ENCODE data around the gene MPP4.

MPP4 gene

DNA sequence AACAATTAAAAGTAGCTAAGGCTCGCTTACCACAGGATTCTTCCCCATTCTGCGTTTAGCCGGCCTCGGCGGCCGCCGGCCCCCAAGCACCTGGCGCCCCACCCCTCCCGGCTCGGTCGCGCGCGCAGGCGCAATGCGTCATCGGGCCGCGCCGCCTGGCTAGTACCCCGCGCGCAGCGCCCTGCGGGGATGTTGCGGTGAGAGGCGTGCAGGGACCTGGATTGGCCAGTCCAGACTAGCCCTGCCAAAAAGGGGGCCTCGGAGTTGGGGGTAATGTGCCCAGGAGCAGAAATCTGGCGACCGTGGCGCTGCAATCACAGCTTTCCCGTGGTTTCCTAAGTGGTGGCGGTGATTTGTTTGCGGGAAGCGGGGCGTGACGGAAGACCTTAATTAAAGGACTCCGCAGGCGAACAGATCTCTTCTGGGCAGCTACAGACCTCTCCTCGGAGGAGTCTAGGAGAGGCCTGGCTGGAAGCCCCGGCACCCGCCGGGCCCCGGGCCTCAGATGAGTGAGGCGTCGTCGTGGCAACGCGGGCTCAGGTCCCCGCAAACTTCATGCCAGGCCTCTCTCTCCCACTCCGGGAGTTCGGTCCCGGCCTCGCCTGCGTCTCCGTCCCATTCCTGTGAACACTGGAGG, 55.7 kb downstream of the MPP4 start:
- DNase-seq (ENCODE audit: insufficient read length, low spot score): peak; percentile 80
- peak; percentile 44; the same call in 1 of the 2 replicates for TF ChIP-seq POLR2AphosphoS5 (IDR thresholded peaks at IDR 0.05; ENCODE audit: low read depth, low read length)
- TF ChIP-seq PAX5 (IDR thresholded peaks at IDR 0.05; ENCODE audit: insufficient read depth, low read length, severe bottlenecking): peak; percentile 72
- no peak; the same call in none of the 2 replicates for TF ChIP-seq POLR2A (IDR thresholded peaks at IDR 0.05; ENCODE audit: low read depth, low read length)
- TF ChIP-seq TAF1 (IDR thresholded peaks at IDR 0.05; ENCODE audit: low read depth, low read length): peak; percentile 35; the same call in 1 of the 2 replicates
- TF ChIP-seq POU2F2 (IDR thresholded peaks at IDR 0.05; ENCODE audit: low read depth, low read length): no peak

DNA sequence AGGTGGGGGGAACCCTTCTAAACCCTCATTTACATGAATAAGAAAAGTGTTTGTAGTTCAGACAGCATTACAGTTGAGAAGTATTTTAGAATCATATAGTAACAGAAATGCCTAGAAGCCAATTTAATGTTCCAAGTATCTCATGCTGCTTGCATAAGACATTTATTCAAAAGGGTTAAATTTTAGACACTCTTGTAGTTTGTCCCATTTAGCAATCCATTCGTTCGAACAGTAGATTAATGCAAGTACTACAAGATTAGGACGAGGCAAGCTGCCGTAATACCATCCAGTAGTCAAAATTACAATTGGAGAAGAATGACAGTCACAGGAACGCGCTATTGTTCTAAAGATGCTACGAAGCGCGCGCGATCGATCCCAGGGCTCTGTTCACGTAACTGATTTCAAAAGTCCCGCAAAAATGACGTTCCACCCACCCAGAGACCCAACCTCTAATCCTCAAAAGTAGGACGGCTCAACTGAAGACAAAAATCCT, 56.3 kb downstream of the MPP4 start:
- no peak for TF ChIP-seq POLR2A (IDR thresholded peaks at IDR 0.05; ENCODE audit: low read depth, low read length)
- no peak for TF ChIP-seq PAX5 (IDR thresholded peaks at IDR 0.05; ENCODE audit: insufficient read depth, low read length, severe bottlenecking)
- TF ChIP-seq POU2F2 (IDR thresholded peaks at IDR 0.05; ENCODE audit: low read depth, low read length): no peak
- no peak for TF ChIP-seq TAF1 (IDR thresholded peaks at IDR 0.05; ENCODE audit: low read depth, low read length)
- no peak for TF ChIP-seq SPI1 (IDR thresholded peaks at IDR 0.05; ENCODE audit: low read depth, low read length)
- TF ChIP-seq POLR2AphosphoS5 (IDR thresholded peaks at IDR 0.05; ENCODE audit: low read depth, low read length): no peak
- no peak for DNase-seq (ENCODE audit: insufficient read length, low spot score)
- peak; percentile 86 for FAIRE-seq

More for the DNA sequence above, 55.7 kb downstream of the MPP4 start:
- FAIRE-seq: no peak

DNA sequence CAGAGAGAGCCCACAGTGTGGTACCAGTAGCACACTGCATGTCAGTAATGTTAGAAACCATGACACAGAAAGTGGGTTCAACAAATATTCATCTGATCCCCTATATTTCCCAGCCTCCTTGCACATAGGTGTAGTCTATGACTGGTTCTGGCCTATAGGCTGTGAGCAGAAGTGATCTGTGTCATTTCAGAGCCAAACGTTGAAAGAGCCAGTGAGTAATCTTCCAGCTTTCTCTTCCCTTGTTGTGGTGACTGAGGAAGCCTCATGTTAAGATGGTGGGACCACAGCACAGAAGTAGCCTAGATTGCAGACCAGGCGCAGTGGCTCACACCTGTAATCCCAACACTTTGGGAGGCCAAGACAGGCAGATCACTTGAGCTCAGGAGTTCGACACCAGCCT, 59.2 kb downstream of the MPP4 start:
- no peak for DNase-seq (ENCODE audit: insufficient read length, low spot score)
- no peak for FAIRE-seq
- TF ChIP-seq SPI1 (IDR thresholded peaks at IDR 0.05; ENCODE audit: low read depth, low read length) (no peak), POLR2A (IDR thresholded peaks at IDR 0.05; ENCODE audit: low read depth, low read length) (no peak), TAF1 (IDR thresholded peaks at IDR 0.05; ENCODE audit: low read depth, low read length) (no peak), POU2F2 (IDR thresholded peaks at IDR 0.05; ENCODE audit: low read depth, low read length) (no peak), POLR2AphosphoS5 (IDR thresholded peaks at IDR 0.05; ENCODE audit: low read depth, low read length) (no peak), PAX5 (IDR thresholded peaks at IDR 0.05; ENCODE audit: insufficient read depth, low read length, severe bottlenecking) (no peak)

DNA sequence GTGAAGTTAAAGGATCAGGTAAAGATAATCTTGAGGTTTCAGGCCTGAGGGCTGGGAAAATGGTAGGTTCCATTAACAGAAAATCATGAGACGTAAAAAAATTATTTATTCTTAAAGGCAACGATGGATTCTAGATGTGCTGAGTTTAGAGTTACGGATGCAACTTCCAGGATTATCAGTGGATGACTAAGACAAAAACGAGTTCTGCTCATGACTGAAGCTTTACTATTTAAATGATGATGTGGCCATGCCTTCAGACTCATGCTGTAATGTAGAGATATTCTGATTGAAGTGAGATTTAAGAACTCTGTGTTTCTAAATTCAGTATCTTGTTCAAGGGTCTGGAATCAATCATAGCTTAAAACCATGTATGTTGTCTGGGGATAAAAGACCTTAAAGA, 60.1 kb downstream of the MPP4 start:
- TF ChIP-seq SPI1 (IDR thresholded peaks at IDR 0.05; ENCODE audit: low read depth, low read length): no peak
- TF ChIP-seq POLR2AphosphoS5 (IDR thresholded peaks at IDR 0.05; ENCODE audit: low read depth, low read length): no peak
- TF ChIP-seq POU2F2 (IDR thresholded peaks at IDR 0.05; ENCODE audit: low read depth, low read length): no peak
- TF ChIP-seq POLR2A (IDR thresholded peaks at IDR 0.05; ENCODE audit: low read depth, low read length): no peak
- TF ChIP-seq PAX5 (IDR thresholded peaks at IDR 0.05; ENCODE audit: insufficient read depth, low read length, severe bottlenecking): no peak
- no peak for TF ChIP-seq TAF1 (IDR thresholded peaks at IDR 0.05; ENCODE audit: low read depth, low read length)
- FAIRE-seq: no peak
- no peak for DNase-seq (ENCODE audit: insufficient read length, low spot score)

DNA sequence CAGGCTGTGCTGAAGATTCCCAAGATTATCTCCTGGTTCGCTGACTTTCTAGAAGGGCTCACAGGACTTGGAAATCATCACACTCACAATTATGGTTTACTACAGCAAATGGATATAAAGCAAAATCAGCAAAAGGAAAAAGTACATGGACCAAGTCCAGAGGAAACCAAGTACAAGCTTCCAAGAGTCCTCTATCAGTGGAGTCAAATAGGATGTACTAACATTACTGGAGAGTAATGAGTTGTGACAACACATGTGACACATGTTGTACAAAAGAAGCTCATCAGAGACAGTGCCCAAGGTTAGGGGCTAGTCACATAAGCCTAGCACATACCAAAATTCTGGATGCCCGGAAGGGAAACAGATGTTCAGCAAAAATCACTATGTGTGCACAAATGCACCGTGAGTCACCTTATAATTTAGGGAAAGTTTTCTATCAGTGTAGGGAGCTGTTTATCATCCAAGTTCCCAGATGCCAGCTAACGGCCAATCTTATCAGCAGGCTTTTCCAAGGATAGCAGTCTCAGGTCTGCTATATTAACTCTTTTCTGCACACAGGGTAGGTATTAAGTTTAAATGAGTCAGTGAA, 64.7 kb downstream of the MPP4 start:
- DNase-seq (ENCODE audit: insufficient read length, low spot score) (no peak), FAIRE-seq (no peak)
- TF ChIP-seq TAF1 (IDR thresholded peaks at IDR 0.05; ENCODE audit: low read depth, low read length) (no peak), SPI1 (IDR thresholded peaks at IDR 0.05; ENCODE audit: low read depth, low read length) (no peak), PAX5 (IDR thresholded peaks at IDR 0.05; ENCODE audit: insufficient read depth, low read length, severe bottlenecking) (no peak), POU2F2 (IDR thresholded peaks at IDR 0.05; ENCODE audit: low read depth, low read length) (no peak), POLR2AphosphoS5 (IDR thresholded peaks at IDR 0.05; ENCODE audit: low read depth, low read length) (no peak)

DNA sequence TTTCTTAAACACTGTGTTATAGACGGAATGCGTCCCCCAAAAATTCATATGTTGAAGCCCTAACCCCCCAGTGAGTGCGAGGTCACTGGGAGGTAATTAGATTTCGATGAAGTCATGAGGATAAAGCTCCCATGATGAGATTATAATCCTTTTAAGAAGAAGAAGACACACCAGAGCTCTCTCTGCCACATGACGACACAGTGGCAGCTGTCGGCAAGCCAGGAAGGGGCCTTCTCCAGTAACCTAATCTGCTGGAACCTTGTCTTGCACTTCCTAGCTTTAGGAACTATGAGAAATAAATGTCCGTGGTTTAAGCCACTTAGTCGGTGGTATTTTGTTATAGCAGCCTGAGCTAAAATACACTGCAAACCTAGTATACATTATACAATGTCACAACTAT, 67.4 kb downstream of the MPP4 start:
- TF ChIP-seq SPI1 (IDR thresholded peaks at IDR 0.05; ENCODE audit: low read depth, low read length): no peak
- no peak for TF ChIP-seq POLR2AphosphoS5 (IDR thresholded peaks at IDR 0.05; ENCODE audit: low read depth, low read length)
- TF ChIP-seq POLR2A (IDR thresholded peaks at IDR 0.05; ENCODE audit: low read depth, low read length): no peak
- TF ChIP-seq TAF1 (IDR thresholded peaks at IDR 0.05; ENCODE audit: low read depth, low read length): no peak
- TF ChIP-seq PAX5 (IDR thresholded peaks at IDR 0.05; ENCODE audit: insufficient read depth, low read length, severe bottlenecking): no peak
- no peak for TF ChIP-seq POU2F2 (IDR thresholded peaks at IDR 0.05; ENCODE audit: low read depth, low read length)
- FAIRE-seq (no peak), DNase-seq (ENCODE audit: insufficient read length, low spot score) (no peak)

DNA sequence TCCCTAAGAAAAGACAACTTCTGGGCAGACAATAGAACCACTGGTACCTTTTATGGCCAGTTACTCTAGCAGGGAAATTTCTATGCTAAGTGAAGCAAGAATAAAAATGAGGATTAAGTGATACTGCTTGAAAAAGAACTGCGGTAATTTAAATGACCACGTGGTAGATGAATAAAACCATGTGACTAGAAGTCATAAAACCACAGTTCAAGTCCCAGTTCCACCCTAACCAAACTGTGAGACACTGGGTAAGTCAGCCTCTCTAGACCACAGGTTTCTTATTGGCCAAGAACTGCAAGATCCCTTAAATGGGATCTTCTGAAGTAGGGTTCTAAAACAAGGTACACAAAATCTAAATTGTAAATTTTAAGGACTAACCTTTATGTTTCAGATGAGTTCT, 67.9 kb downstream of the MPP4 start:
- TF ChIP-seq POU2F2 (IDR thresholded peaks at IDR 0.05; ENCODE audit: low read depth, low read length): no peak
- TF ChIP-seq POLR2AphosphoS5 (IDR thresholded peaks at IDR 0.05; ENCODE audit: low read depth, low read length): no peak
- TF ChIP-seq POLR2A (IDR thresholded peaks at IDR 0.05; ENCODE audit: low read depth, low read length): no peak
- FAIRE-seq (no peak), DNase-seq (ENCODE audit: insufficient read length, low spot score) (no peak)

DNA sequence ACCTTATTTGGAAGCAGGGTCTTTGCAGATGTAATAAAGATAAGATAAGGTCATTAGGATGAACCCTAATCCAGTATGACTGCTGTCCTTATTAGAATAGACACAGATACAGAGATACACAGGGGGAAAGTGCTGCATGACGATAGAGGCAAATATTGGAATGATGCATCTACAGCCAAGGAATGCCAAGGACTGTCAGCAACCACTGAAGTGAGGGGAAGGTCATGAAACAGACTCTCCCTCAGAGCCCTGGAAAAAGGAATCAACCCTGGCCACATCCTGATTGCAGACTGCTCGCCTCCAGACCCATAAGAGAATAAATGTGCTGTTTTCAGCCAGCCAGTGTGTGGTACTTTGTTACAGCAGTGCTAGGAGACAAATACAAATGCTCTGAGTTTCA, 69.9 kb downstream of the MPP4 start:
- FAIRE-seq (no peak), DNase-seq (ENCODE audit: insufficient read length, low spot score) (no peak)
- TF ChIP-seq POLR2AphosphoS5 (IDR thresholded peaks at IDR 0.05; ENCODE audit: low read depth, low read length) (no peak), SPI1 (IDR thresholded peaks at IDR 0.05; ENCODE audit: low read depth, low read length) (no peak), POU2F2 (IDR thresholded peaks at IDR 0.05; ENCODE audit: low read depth, low read length) (no peak), TAF1 (IDR thresholded peaks at IDR 0.05; ENCODE audit: low read depth, low read length) (no peak), PAX5 (IDR thresholded peaks at IDR 0.05; ENCODE audit: insufficient read depth, low read length, severe bottlenecking) (no peak)

DNA sequence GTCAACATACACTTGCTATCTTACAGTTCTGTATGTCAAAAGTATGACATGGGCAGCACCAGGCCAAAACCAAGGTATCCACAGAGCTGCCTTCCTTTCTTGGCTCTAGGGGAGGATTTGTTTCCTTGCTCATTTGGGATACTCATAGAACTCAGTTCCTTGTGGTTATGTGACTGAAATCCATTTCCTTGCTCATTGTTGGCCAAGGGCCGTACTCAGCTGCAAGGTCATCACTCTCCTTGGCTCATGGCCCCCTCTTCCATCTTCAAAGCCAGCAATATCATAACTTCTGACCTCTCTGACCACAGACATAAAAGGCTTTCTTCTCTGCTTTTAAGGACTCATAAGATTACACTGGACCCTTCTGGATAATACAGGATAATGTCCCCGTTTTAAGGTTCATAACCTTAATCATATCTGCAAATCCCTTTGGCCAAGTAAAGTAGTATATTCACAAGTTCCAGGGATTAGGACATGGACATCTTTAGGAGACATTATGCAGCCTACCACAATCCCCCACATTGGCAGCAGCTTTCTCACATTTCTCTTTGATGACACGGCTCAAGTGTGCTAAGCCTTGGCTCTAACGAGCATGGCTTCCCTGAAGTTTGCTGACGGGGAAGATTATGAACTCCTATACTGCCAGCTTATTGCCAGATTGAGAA, 76.0 kb downstream of the MPP4 start:
- FAIRE-seq (no peak), DNase-seq (ENCODE audit: insufficient read length, low spot score) (no peak)
- TF ChIP-seq TAF1 (IDR thresholded peaks at IDR 0.05; ENCODE audit: low read depth, low read length): no peak
- no peak for TF ChIP-seq POLR2AphosphoS5 (IDR thresholded peaks at IDR 0.05; ENCODE audit: low read depth, low read length)
- TF ChIP-seq SPI1 (IDR thresholded peaks at IDR 0.05; ENCODE audit: low read depth, low read length): no peak
- TF ChIP-seq POLR2A (IDR thresholded peaks at IDR 0.05; ENCODE audit: low read depth, low read length): no peak

Data from GM12891 (cell line).